Activated CD4-positive, alpha-beta T cell treated with anti-CD3 and anti-CD28 coated beads, Interleukin-2, amount 10 ng/mL, durations not matched to agents 24 days and 14 days (primary cell): ENCODE measurements around the gene UVRAG. TPM values are rescaled to one million over a fixed set of nuclear protein-coding genes. Genes with fewer than 3 reads are reported as not detected.
"Not testable (repeated sequence)": the region's sequence is repeated elsewhere in the genome, so short reads cannot be mapped to it uniquely, and the experiment has no call there.

Experiments
- DNase-seq: peaks from one replicate; pipeline ENCODE4 v3.0.0; 2022
- H3K27ac Mint-ChIP-seq: one replicate; pipeline ENCODE4 v1.8.0; 2022; ENCODE audit warnings: mild to moderate bottlenecking, mixed read lengths
- H3K27me3 Mint-ChIP-seq: one replicate; pipeline ENCODE4 v1.8.0; 2022; ENCODE audit warnings: mixed read lengths
- H3K36me3 Mint-ChIP-seq: one replicate; pipeline ENCODE4 v1.8.0; 2022; ENCODE audit warnings: low read depth, mild to moderate bottlenecking, mixed read lengths
- H3K4me1 Mint-ChIP-seq: one replicate; pipeline ENCODE4 v1.8.0; 2021; ENCODE audit warnings: mixed read lengths
- H3K4me3 Mint-ChIP-seq: one replicate; pipeline ENCODE4 v1.8.0; 2022; ENCODE audit warnings: mild to moderate bottlenecking, moderate library complexity, mixed read lengths
- H3K9me3 Mint-ChIP-seq: one replicate; pipeline ENCODE4 v1.8.0; 2021; ENCODE audit warnings: mixed read lengths
- intact Hi-C: fragments of 100-400 bp; cut with micrococcal nuclease; formaldehyde crosslinking; loops from one replicate; pipeline ENCODE4 v1.15.1; 2023
- total RNA-seq: library from RNA; stranded (reverse); gene quantifications from 2 replicates; pipeline ENCODE4 v1.2.3, GENCODE V29; 2022

The UVRAG gene
- total RNA-seq, 1 donor from 2014 or later, result 19.2 TPM

- Mint-ChIP-seq H3K4me3 (no peak overlapping the region), H3K27ac (no peak overlapping the region), H3K27me3 (no peaks in the 10 kb centered on the region), H3K36me3 (peaks cover 3% of the 10 kb centered on the region), H3K4me1 (no peaks in the 10 kb centered on the region), H3K9me3 (no peaks in the 10 kb centered on the region)
- DNase-seq, result no peak
- intact Hi-C loops, result no loop called here
Observed at GRCh38 chr11:76077575-76078150, 262.7 kb downstream of the UVRAG start.

GRCh38 chr11:76081084-76081483, 266.1 kb downstream of the UVRAG start:
- H3K36me3 Mint-ChIP-seq, H3K4me3 Mint-ChIP-seq, H3K27me3 Mint-ChIP-seq, intact Hi-C loops, H3K27ac Mint-ChIP-seq, H3K4me1 Mint-ChIP-seq, DNase-seq, H3K9me3 Mint-ChIP-seq: not testable (repeated sequence)

GRCh38 chr11:76083563-76084451, 268.8 kb downstream of the UVRAG start:
- no peaks in the 10 kb centered on the region for H3K4me1 Mint-ChIP-seq
- intact Hi-C loops, result no loop called here
- H3K9me3 Mint-ChIP-seq, result no peaks in the 10 kb centered on the region
- H3K36me3 Mint-ChIP-seq, result peaks cover 3% of the 10 kb centered on the region
- H3K4me3 Mint-ChIP-seq, result no peak overlapping the region
- H3K27ac Mint-ChIP-seq, result no peak overlapping the region
- DNase-seq, result no peak
- no peaks in the 10 kb centered on the region for H3K27me3 Mint-ChIP-seq

GRCh38 chr11:76085270-76085669, 270.3 kb downstream of the UVRAG start:
- Mint-ChIP-seq H3K27ac (no peak overlapping the region), H3K4me1 (no peaks in the 10 kb centered on the region), H3K9me3 (no peaks in the 10 kb centered on the region), H3K4me3 (no peak overlapping the region), H3K27me3 (no peaks in the 10 kb centered on the region), H3K36me3 (no peaks in the 10 kb centered on the region)
- DNase-seq, result no peak
- intact Hi-C loops, result no loop called here

GRCh38 chr11:76086743-76087635, 272.0 kb downstream of the UVRAG start:
- H3K4me1 Mint-ChIP-seq, result no peaks in the 10 kb centered on the region
- DNase-seq, result no peak
- H3K27ac Mint-ChIP-seq, result no peak overlapping the region
- intact Hi-C loops, result no loop called here
- H3K36me3 Mint-ChIP-seq, result peaks cover 5% of the 10 kb centered on the region
- H3K4me3 Mint-ChIP-seq, result no peak overlapping the region
- H3K9me3 Mint-ChIP-seq, result peaks cover 10% of the 10 kb centered on the region
- H3K27me3 Mint-ChIP-seq, result no peaks in the 10 kb centered on the region

GRCh38 chr11:76087749-76088148, 272.7 kb downstream of the UVRAG start:
- Mint-ChIP-seq H3K4me1 (no peaks in the 10 kb centered on the region), H3K36me3 (peaks cover 5% of the 10 kb centered on the region), H3K9me3 (peaks cover 10% of the 10 kb centered on the region), H3K27me3 (no peaks in the 10 kb centered on the region), H3K4me3 (no peak overlapping the region), H3K27ac (no peak overlapping the region)
- DNase-seq, result no peak
- intact Hi-C loops, result no loop called here

- Mint-ChIP-seq H3K27me3 (no peaks in the 10 kb centered on the region), H3K4me1 (no peaks in the 10 kb centered on the region), H3K9me3 (peaks cover 10% of the 10 kb centered on the region), H3K27ac (no peak overlapping the region), H3K36me3 (peaks cover 7% of the 10 kb centered on the region), H3K4me3 (no peak overlapping the region)
- intact Hi-C loops, result no loop called here
- no peak for DNase-seq
Observed at GRCh38 chr11:76088511-76088910, 273.5 kb downstream of the UVRAG start.

- H3K27ac Mint-ChIP-seq, result no peak overlapping the region
- DNase-seq, result no peak
Observed at GRCh38 chr11:76090174-76090573, 275.2 kb downstream of the UVRAG start.

GRCh38 chr11:76090821-76091220, 275.8 kb downstream of the UVRAG start:
- Mint-ChIP-seq H3K27me3 (no peaks in the 10 kb centered on the region), H3K4me1 (no peaks in the 10 kb centered on the region), H3K27ac (no peak overlapping the region), H3K4me3 (no peak overlapping the region), H3K36me3 (peaks cover 7% of the 10 kb centered on the region), H3K9me3 (peaks cover 10% of the 10 kb centered on the region)
- DNase-seq, result no peak
- intact Hi-C loops, result no loop called here

More at GRCh38 chr11:76090174-76090573, 275.2 kb downstream of the UVRAG start:
- intact Hi-C loops, result no loop called here
- no peak overlapping the region for H3K4me3 Mint-ChIP-seq
- no peaks in the 10 kb centered on the region for H3K4me1 Mint-ChIP-seq
- H3K9me3 Mint-ChIP-seq, result peaks cover 10% of the 10 kb centered on the region
- H3K36me3 Mint-ChIP-seq, result peaks cover 7% of the 10 kb centered on the region
- H3K27me3 Mint-ChIP-seq, result no peaks in the 10 kb centered on the region

- Mint-ChIP-seq H3K27ac (no peak overlapping the region), H3K27me3 (no peaks in the 10 kb centered on the region), H3K9me3 (peaks cover 10% of the 10 kb centered on the region), H3K4me1 (no peaks in the 10 kb centered on the region), H3K36me3 (peaks cover 7% of the 10 kb centered on the region), H3K4me3 (no peak overlapping the region)
- intact Hi-C loops, result no loop called here
- DNase-seq, result no peak
Observed at GRCh38 chr11:76094740-76095139, 279.7 kb downstream of the UVRAG start.

GRCh38 chr11:76095891-76096290, 280.9 kb downstream of the UVRAG start:
- no peak for DNase-seq
- intact Hi-C loops, result no loop called here
- no peaks in the 10 kb centered on the region for H3K4me1 Mint-ChIP-seq
- H3K27me3 Mint-ChIP-seq, result no peaks in the 10 kb centered on the region
- H3K27ac Mint-ChIP-seq, result no peak overlapping the region
- H3K4me3 Mint-ChIP-seq, result no peak overlapping the region
- peaks cover 7% of the 10 kb centered on the region for H3K36me3 Mint-ChIP-seq
- H3K9me3 Mint-ChIP-seq, result peaks cover 7% of the 10 kb centered on the region

GRCh38 chr11:76096552-76096951, 281.5 kb downstream of the UVRAG start:
- no peak for DNase-seq
- Mint-ChIP-seq H3K4me3 (no peak overlapping the region), H3K27me3 (no peaks in the 10 kb centered on the region), H3K27ac (no peak overlapping the region), H3K4me1 (no peaks in the 10 kb centered on the region), H3K36me3 (peaks cover 4% of the 10 kb centered on the region), H3K9me3 (peaks cover under 1% of the 10 kb centered on the region)
- intact Hi-C loops, result no loop called here

GRCh38 chr11:76102802-76103201, 287.8 kb downstream of the UVRAG start:
- H3K9me3 Mint-ChIP-seq, result no peaks in the 10 kb centered on the region
- intact Hi-C loops, result no loop called here

GRCh38 chr11:76103460-76103859, 288.4 kb downstream of the UVRAG start:
- intact Hi-C loops, result no loop called here
- Mint-ChIP-seq H3K27me3 (no peaks in the 10 kb centered on the region), H3K9me3 (no peaks in the 10 kb centered on the region), H3K4me3 (no peak overlapping the region), H3K36me3 (no peaks in the 10 kb centered on the region), H3K4me1 (no peaks in the 10 kb centered on the region), H3K27ac (no peak overlapping the region)
- no peak for DNase-seq

More at GRCh38 chr11:76102802-76103201, 287.8 kb downstream of the UVRAG start:
- Mint-ChIP-seq H3K27ac (no peak overlapping the region), H3K4me3 (no peak overlapping the region), H3K27me3 (no peaks in the 10 kb centered on the region), H3K4me1 (no peaks in the 10 kb centered on the region), H3K36me3 (no peaks in the 10 kb centered on the region)
- no peak for DNase-seq
